ENCODE data around the gene OLFML2A.

Gene OLFML2A

GRCh38 chr9:124800306-124801259 lies 23.6 kb downstream of the OLFML2A start:
- peak; percentile 78 for DNase-seq

GRCh38 chr9:124801356-124801755 lies 24.4 kb downstream of the OLFML2A start:
- no peak for DNase-seq

- no peak for DNase-seq
Measured at GRCh38 chr9:124802426-124802825, 25.5 kb downstream of the OLFML2A start.

- no peak for DNase-seq
Measured at GRCh38 chr9:124803911-124804310, 27.0 kb downstream of the OLFML2A start.

- no peak for DNase-seq
Measured at GRCh38 chr9:124805186-124805585, 28.3 kb downstream of the OLFML2A start.

GRCh38 chr9:124808246-124808956 lies 31.5 kb downstream of the OLFML2A start:
- no peak for DNase-seq

GRCh38 chr9:124809211-124809610 lies 32.3 kb downstream of the OLFML2A start:
- DNase-seq, result no peak

GRCh38 chr9:124809741-124810500 lies 33.0 kb downstream of the OLFML2A start:
- no peak for DNase-seq

- DNase-seq, result no peak
Measured at GRCh38 chr9:124810663-124811355, 33.9 kb downstream of the OLFML2A start.

GRCh38 chr9:124812441-124812876 lies 35.5 kb downstream of the OLFML2A start:
- peak; percentile 39 for DNase-seq

- DNase-seq, result no peak
Measured at GRCh38 chr9:124813041-124813440, 36.1 kb downstream of the OLFML2A start.

- DNase-seq, result no peak
Measured at GRCh38 chr9:124813501-124814163, 36.7 kb downstream of the OLFML2A start.

- no peak for DNase-seq
Measured at GRCh38 chr9:124814164-124814535, 37.2 kb downstream of the OLFML2A start.

- no peak for DNase-seq
Measured at GRCh38 chr9:124815601-124816000, 38.7 kb downstream of the OLFML2A start.

- DNase-seq, result peak; percentile 13
Measured at GRCh38 chr9:124818431-124819281, 41.7 kb downstream of the OLFML2A start.

GRCh38 chr9:124820698-124821623 lies 44.0 kb downstream of the OLFML2A start:
- DNase-seq, result no peak

GRCh38 chr9:124828489-124829333 lies 51.8 kb downstream of the OLFML2A start:
- no peak for DNase-seq

- no peak for DNase-seq
Measured at GRCh38 chr9:124829334-124829669, 52.4 kb downstream of the OLFML2A start.

GRCh38 chr9:124830593-124830992 lies 53.7 kb downstream of the OLFML2A start:
- no peak for DNase-seq

All from suppressor macrophage treated with lipopolysaccharide for 4 hours (primary cell).